Prostate gland (tissue), 2 donors: ENCODE data around the gene CDH13.

Experiments used
- CTCF ChIP-seq, 4 experiments: fragments of 200-600 bp in 2 of 4; fragments of 450-650 bp in 2 of 4; sonication (generic) in 2 of 4; IDR thresholded peaks; 1 replicate in 3 of 4; 2 replicates in 1 of 4; pipeline ENCODE4 v1.5.1; 2016 to 2019; ENCODE audit warnings: antibody characterized with exemption in 4 of 4, mild to moderate bottlenecking in 2 of 4, moderate library complexity in 2 of 4
- POLR2AphosphoS5 ChIP-seq: sonication (generic); formaldehyde crosslinking; IDR thresholded peaks from one replicate; pipeline ENCODE4 v1.6.1; 2017; ENCODE audit warnings: antibody characterized with exemption

DNA sequence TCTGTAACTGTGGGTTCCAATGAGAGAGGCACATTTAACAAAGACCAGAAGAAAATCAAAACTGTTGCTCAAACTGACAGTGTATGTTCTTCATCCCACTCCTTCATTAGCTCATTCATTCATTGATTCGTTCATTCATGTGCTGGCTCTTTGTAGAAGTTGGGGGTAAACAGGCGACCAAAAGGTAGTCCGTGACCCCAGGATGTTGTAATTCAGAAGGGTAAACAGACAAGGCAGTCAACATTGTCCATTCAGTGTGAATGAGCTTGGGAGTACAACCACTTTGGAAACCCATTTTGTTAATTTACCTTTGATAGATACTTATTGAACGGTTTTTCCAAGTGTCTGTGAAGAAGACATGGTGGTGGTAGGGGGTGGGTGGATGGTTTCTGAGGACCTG, 26.1 kb downstream of the CDH13 start:
- TF ChIP-seq CTCF (IDR thresholded peaks at IDR 0.05): no peak
- no peak for TF ChIP-seq POLR2AphosphoS5
